Progenitor cell of endocrine pancreas (in vitro differentiated cells): Measurements from ENCODE around the gene ASPHD1. TPM values are rescaled to one million over a fixed set of nuclear protein-coding genes. Genes with fewer than 3 reads are reported as not detected.
"Not testable (repeated sequence)": the region's sequence is repeated elsewhere in the genome, so short reads cannot be mapped to it uniquely, and the experiment has no call there.

Source experiments
- DNase-seq: peaks from one replicate; pipeline ENCODE4 v3.0.0; 2021; ENCODE audit warnings: low spot score; ENCODE audit not compliant: unreplicated experiment
- H3K27ac Mint-ChIP-seq: 2 replicates; pipeline ENCODE4 v1.8.0; 2021; ENCODE audit warnings: mild to moderate bottlenecking, moderate library complexity, mixed read lengths
- H3K27me3 Mint-ChIP-seq: 2 replicates; pipeline ENCODE4 v1.8.0; 2021; ENCODE audit warnings: mixed read lengths
- H3K36me3 Mint-ChIP-seq: 2 replicates; pipeline ENCODE4 v1.8.0; 2022; ENCODE audit warnings: mixed read lengths; ENCODE audit not compliant: insufficient read depth
- H3K4me1 Mint-ChIP-seq: 2 replicates; pipeline ENCODE4 v1.8.0; 2021; ENCODE audit warnings: low read depth, mixed read lengths
- H3K4me3 Mint-ChIP-seq: 2 replicates; pipeline ENCODE4 v1.8.0; 2021; ENCODE audit warnings: low read depth, mild to moderate bottlenecking, moderate library complexity, mixed read lengths
- H3K9me3 Mint-ChIP-seq: 2 replicates; pipeline ENCODE4 v1.8.0; 2021; ENCODE audit warnings: low read depth, mixed read lengths
- total RNA-seq: library from RNA; stranded (reverse); gene quantifications from 2 replicates; pipeline ENCODE4 v1.2.1, GENCODE V29; 2021
- TF ChIP-seq, protein P1 (sequence below): fragments of 200-600 bp; sonication (generic); IDR thresholded peaks from one replicate; pipeline ENCODE4 v1.5.0; 2021; ENCODE audit warnings: antibody characterized with exemption, mild to moderate bottlenecking; ENCODE audit not compliant: unreplicated experiment

Gene ASPHD1
- total RNA-seq, 1 donor from 2014 or later = 3.8 TPM

DNA sequence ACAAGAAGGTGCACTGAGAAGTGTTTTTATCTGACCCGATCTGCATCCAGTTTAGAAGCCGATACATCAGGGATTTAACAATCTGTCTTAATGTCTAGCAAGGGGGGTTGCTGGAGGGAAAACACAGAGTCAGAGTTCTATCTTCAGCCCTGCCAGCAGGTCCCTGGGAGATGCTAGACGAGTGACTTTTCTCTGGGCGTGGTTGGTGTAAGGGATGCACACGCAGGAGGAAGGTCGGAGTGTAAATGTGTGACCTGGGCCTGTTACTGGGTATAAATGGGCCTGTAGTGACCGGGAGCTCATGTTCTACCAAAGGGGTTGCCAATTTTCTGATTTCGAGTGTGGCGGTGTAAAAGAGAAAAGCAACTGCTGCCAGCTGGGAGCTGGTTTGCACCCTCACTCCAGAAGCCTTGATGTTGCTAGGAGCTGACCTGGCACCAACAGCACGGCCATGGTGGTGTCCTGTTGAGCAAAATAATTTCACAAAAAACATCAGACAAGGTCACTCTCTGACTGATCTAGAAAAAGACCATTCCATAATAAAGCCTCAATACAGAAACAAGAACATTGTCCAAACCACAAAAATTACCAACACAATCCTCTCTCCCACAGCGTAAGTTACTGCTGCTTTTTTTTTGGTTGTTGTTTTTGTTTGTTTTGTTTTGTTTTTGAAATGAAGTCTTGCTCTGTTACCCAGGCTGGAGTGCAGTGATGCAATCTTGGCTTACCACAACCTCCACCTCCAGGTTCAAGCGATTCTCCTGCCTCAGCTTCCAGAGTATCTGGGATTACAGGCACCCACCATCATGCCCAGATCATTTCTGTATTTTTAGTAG, 27.0 kb downstream of the ASPHD1 start:
- Mint-ChIP-seq H3K36me3 (peaks cover 1% of the 10 kb centered on the region), H3K4me1 (peaks cover 27% of the 10 kb centered on the region), H3K4me3 (peak overlapping the region; percentile 94), H3K27me3 (no peaks in the 10 kb centered on the region), H3K9me3 (peaks cover 2% of the 10 kb centered on the region), H3K27ac (peak overlapping the region; percentile 99)
- TF ChIP-seq, protein P1, sequence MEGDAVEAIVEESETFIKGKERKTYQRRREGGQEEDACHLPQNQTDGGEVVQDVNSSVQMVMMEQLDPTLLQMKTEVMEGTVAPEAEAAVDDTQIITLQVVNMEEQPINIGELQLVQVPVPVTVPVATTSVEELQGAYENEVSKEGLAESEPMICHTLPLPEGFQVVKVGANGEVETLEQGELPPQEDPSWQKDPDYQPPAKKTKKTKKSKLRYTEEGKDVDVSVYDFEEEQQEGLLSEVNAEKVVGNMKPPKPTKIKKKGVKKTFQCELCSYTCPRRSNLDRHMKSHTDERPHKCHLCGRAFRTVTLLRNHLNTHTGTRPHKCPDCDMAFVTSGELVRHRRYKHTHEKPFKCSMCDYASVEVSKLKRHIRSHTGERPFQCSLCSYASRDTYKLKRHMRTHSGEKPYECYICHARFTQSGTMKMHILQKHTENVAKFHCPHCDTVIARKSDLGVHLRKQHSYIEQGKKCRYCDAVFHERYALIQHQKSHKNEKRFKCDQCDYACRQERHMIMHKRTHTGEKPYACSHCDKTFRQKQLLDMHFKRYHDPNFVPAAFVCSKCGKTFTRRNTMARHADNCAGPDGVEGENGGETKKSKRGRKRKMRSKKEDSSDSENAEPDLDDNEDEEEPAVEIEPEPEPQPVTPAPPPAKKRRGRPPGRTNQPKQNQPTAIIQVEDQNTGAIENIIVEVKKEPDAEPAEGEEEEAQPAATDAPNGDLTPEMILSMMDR = no peak
- DNase-seq = no peak

DNA sequence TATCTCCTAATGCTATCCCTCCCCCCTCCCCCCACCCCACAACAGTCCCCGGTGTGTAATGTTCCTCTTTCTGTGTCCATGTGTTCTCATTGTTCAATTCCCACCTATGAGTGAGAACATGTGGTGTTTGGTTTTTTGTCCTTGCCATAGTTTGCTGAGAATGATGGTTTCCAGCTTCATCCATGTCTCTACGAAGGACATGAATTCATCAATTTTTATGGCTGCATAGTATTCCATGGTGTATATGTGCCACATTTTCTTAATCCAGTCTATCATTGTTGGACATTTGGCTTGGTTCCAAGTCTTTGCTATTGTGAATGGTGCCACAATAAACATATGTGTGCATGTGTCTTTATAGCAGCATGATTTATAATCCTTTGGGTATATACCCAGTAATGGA, 31.5 kb downstream of the ASPHD1 start:
- not testable (repeated sequence) for DNase-seq, H3K4me3 Mint-ChIP-seq, H3K27ac Mint-ChIP-seq, H3K27me3 Mint-ChIP-seq, H3K9me3 Mint-ChIP-seq, H3K36me3 Mint-ChIP-seq
- peaks cover 13% of the 10 kb centered on the region for H3K4me1 Mint-ChIP-seq

DNA sequence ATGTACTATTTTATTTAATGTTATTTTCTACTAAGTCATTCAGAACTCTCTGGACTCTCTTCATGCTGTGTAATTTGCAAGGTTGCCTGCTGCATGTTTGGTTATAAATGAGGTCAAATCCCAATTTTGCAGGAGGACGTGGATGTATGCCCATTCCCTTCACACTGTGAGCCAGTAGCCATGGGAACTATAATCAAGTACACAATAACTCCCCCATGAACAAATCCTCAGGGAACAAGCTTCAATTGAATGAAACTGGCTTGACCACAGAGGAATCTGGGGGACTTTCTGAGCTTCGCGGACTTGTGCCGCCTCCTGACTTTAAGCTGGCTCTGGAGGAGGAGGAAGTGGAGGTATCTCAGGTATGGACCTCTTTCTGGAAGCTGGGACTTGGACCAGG, 40.4 kb downstream of the ASPHD1 start:
- peaks cover 16% of the 10 kb centered on the region for H3K4me1 Mint-ChIP-seq
- no peaks in the 10 kb centered on the region for H3K36me3 Mint-ChIP-seq
- no peak for DNase-seq
- TF ChIP-seq, protein P1 = no peak
- H3K4me3 Mint-ChIP-seq = no peak overlapping the region
- no peaks in the 10 kb centered on the region for H3K9me3 Mint-ChIP-seq
- H3K27me3 Mint-ChIP-seq = no peaks in the 10 kb centered on the region
- no peak overlapping the region for H3K27ac Mint-ChIP-seq

DNA sequence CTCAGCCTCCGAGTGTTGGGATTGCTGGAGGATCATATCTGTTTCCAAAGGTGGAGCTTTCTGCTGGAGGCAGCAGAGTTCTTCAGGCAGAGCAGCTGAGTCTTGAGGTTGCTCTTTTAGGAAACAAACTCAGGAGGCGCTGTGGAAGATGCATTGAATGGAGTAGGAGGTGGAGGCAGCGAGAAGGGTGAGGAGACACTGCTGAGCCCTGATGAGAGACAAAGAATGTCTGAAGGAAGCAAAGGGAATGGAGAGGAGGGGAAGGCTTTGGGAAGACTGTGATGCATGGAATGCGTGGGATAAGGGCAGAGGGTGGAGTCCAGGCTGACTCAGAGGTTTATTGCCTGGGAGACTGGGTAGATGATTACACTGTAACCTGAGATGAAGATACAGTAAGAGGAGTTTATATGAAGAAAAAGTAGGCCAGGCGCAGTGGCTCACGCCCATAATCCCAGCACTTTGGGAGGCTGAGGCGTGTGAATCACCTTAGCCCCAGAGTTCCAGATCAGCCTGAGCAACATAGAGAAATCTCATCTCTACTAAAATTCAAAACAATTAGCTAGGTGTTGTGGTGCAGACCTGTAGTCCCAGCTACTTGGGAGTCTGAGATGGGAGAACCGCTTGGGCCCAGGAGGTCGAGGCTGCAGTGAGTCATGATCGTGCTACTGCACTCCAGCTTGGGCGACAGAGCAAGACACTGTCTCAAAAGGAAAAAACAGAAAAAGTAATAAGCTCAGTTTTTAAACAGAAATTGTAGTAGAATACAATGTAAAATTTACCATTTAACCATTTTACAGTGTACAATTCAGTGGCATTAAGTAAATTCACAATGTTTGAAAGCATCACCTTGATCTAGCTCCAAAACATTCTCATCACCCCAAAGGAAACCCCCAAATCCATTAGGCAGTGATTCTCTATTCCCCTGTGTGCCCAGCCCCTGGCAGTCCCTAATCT, 43.8 kb downstream of the ASPHD1 start:
- peaks cover 2% of the 10 kb centered on the region for H3K9me3 Mint-ChIP-seq
- H3K36me3 Mint-ChIP-seq = no peaks in the 10 kb centered on the region
- peak overlapping the region; percentile 93 for H3K27ac Mint-ChIP-seq
- TF ChIP-seq, protein P1 = peak; percentile 27
- H3K27me3 Mint-ChIP-seq = no peaks in the 10 kb centered on the region
- H3K4me3 Mint-ChIP-seq = peak overlapping the region; percentile 1
- no peak for DNase-seq
- peaks cover 16% of the 10 kb centered on the region for H3K4me1 Mint-ChIP-seq

DNA sequence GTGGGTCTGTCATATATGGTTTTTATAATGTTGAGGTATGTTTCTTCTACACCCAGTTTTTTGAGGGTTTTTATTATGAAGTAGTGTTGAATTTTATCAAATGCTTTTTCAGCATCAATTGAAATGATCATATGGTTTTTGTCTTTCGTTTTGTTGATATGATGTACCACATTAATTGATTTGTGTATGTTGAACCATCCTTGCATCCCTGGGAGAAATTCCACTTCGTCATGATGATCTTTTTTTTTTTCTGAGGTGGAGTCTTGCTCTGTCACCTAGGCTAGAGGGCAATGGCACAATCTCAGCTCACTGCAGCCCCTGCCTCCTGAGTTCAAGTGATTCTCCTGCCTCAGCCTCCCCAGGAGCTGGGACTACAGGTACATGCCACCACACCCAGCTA, 47.6 kb downstream of the ASPHD1 start:
- no peaks in the 10 kb centered on the region for H3K36me3 Mint-ChIP-seq
- TF ChIP-seq, protein P1 = no peak
- H3K4me3 Mint-ChIP-seq = no peak overlapping the region
- DNase-seq = no peak
- H3K27me3 Mint-ChIP-seq = no peaks in the 10 kb centered on the region
- peaks cover 5% of the 10 kb centered on the region for H3K9me3 Mint-ChIP-seq
- H3K4me1 Mint-ChIP-seq = peaks cover 13% of the 10 kb centered on the region
- H3K27ac Mint-ChIP-seq = no peak overlapping the region
